ENCODE data around the gene ANXA3. TPM values are rescaled to one million over a fixed set of nuclear protein-coding genes. Genes with fewer than 3 reads are reported as not detected.
A peak's percentile ranks its signal among the peaks of the same experiment; 100 is the strongest.

The ANXA3 gene
- total RNA-seq, 3 donors from 2014 or later, result 37.6 to 170 (median 95.7) TPM

GRCh38 chr4:78566834-78567499 lies 15.4 kb downstream of the ANXA3 start:
- TF ChIP-seq POLR2AphosphoS5 (IDR thresholded peaks at IDR 0.05), result no peak
- no peak for TF ChIP-seq CTCF (IDR thresholded peaks at IDR 0.05)
- TF ChIP-seq POLR2A (IDR thresholded peaks at IDR 0.05), result no peak
- Histone ChIP-seq H3K4me3 (no peak overlapping the region), H3K36me3 (no peaks in the 10 kb centered on the region), H3K27ac (peak overlapping the region in 1 of 2 donors; percentile 76), H3K27me3 (no peaks in the 10 kb centered on the region), H3K4me1 (no peaks in the 10 kb centered on the region), H3K9me3 (no peaks in the 10 kb centered on the region)
- DNase-seq (ENCODE audit: low spot score in 2 of 2), result peak in 1 of 2 donors; percentile 26
- intact Hi-C loops (cut with DNase I; ENCODE audit: low total_unique reads), result no loop called here

GRCh38 chr4:78567500-78568060 lies 16.0 kb downstream of the ANXA3 start:
- Histone ChIP-seq H3K4me3 (no peak overlapping the region), H3K27me3 (no peaks in the 10 kb centered on the region), H3K36me3 (no peaks in the 10 kb centered on the region), H3K4me1 (no peaks in the 10 kb centered on the region), H3K9me3 (no peaks in the 10 kb centered on the region), H3K27ac (peak overlapping the region in 1 of 2 donors; percentile 76)
- no peak for DNase-seq (ENCODE audit: low spot score in 2 of 2)
- intact Hi-C loops (cut with DNase I; ENCODE audit: low total_unique reads), result no loop called here
- no peak for TF ChIP-seq POLR2AphosphoS5 (IDR thresholded peaks at IDR 0.05)
- TF ChIP-seq CTCF (IDR thresholded peaks at IDR 0.05), result no peak
- TF ChIP-seq POLR2A (IDR thresholded peaks at IDR 0.05), result no peak

DNA sequence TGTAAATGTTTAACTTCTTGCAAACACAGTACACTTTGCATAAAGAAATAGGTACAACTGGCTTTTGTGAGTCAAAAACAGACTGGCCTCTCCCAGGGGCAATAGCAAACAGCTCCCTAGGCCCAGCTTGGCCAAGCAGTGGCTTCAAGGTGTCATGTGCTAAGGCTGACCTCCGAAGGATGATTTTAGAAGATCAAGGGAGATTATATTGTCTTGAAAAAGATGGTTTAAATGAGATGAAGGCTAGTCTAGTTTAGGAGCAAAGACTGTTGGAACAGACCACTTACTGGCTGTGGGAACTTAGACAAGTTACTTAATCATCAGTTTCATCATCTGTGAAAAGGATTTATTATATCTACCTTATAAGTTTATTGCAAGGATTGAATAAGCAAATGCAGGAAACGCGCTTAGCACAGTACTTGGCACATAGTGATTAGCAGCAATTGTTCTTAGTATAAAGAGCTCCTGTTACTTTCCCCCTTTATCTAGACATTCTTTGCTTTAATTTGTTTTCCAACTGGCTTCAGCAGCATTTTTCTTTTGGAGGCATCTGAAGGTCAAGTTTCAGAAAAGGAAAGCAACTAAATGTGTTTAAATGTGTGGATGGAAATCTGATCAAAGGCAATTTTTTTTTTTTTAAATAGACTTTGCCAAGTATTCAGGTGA lies 17.2 kb downstream of the ANXA3 start:
- intact Hi-C loops (cut with DNase I; ENCODE audit: low total_unique reads), result no loop called here
- no peak overlapping the region for H3K4me3 ChIP-seq
- H3K27ac ChIP-seq, result peak overlapping the region; percentile 41 to 79

GRCh38 chr4:78569306-78569821 lies 17.8 kb downstream of the ANXA3 start:
- intact Hi-C loops (cut with DNase I; ENCODE audit: low total_unique reads), result no loop called here
- no peak for DNase-seq (ENCODE audit: low spot score in 2 of 2)
- Histone ChIP-seq H3K9me3 (no peaks in the 10 kb centered on the region), H3K4me1 (no peaks in the 10 kb centered on the region), H3K27ac (peak overlapping the region; percentile 1 to 79), H3K27me3 (no peaks in the 10 kb centered on the region), H3K36me3 (peaks cover under 1% of the 10 kb centered on the region), H3K4me3 (no peak overlapping the region)
- TF ChIP-seq POLR2A (IDR thresholded peaks at IDR 0.05) (no peak), POLR2AphosphoS5 (IDR thresholded peaks at IDR 0.05) (peak in 1 of 3 donors; percentile 34)

More for the DNA sequence above, 17.2 kb downstream of the ANXA3 start:
- TF ChIP-seq POLR2AphosphoS5 (IDR thresholded peaks at IDR 0.05), result no peak
- no peak for TF ChIP-seq POLR2A (IDR thresholded peaks at IDR 0.05)
- TF ChIP-seq CTCF (IDR thresholded peaks at IDR 0.05), result no peak
- no peak for DNase-seq (ENCODE audit: low spot score in 2 of 2)
- H3K9me3 ChIP-seq, result no peaks in the 10 kb centered on the region
- no peaks in the 10 kb centered on the region for H3K36me3 ChIP-seq
- no peaks in the 10 kb centered on the region for H3K27me3 ChIP-seq
- H3K4me1 ChIP-seq, result no peaks in the 10 kb centered on the region

DNA sequence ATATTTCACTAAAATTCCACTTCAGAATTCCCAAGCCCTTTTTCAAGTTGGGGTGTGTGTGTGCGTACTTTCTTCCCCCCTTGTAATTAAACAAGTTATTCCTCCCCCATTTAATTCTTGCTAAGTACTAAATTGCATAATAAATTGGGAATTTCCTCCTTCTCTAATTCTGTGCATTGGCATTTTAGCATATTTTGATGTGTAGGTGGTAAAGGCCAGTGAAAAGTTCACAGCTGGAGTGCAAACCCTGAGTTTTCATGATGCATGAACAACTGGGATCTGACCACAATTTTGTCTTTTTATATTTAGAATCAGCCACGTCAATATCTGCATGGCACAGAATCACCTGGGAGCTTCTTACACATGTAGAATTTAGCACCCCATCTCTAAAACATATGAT lies 18.5 kb downstream of the ANXA3 start:
- Histone ChIP-seq H3K4me1 (no peaks in the 10 kb centered on the region), H3K27me3 (no peaks in the 10 kb centered on the region), H3K9me3 (no peaks in the 10 kb centered on the region), H3K4me3 (no peak overlapping the region), H3K27ac (peak overlapping the region in 1 of 2 donors; percentile 79), H3K36me3 (peaks cover 6% of the 10 kb centered on the region)
- TF ChIP-seq POLR2A (IDR thresholded peaks at IDR 0.05) (no peak), POLR2AphosphoS5 (IDR thresholded peaks at IDR 0.05) (no peak), CTCF (IDR thresholded peaks at IDR 0.05) (no peak)
- intact Hi-C loops (cut with DNase I; ENCODE audit: low total_unique reads), result no loop called here
- DNase-seq (ENCODE audit: low spot score in 2 of 2), result no peak

All from breast epithelium (tissue), 4 donors.